Mesenchymal stem cell (in vitro differentiated cells and primary cell): ENCODE data around the gene SPINK14.

Source experiments
- DNase-seq: peaks from one replicate; pipeline ENCODE4 v3.0.0-alpha.2; 2013
- H2AFZ ChIP-seq: one replicate; pipeline ENCODE4 v1.6.1; 2013; ENCODE audit warnings: low read depth, mild to moderate bottlenecking, control low read depth, inconsistent platforms, low read length, moderate library complexity
- H2AK5ac ChIP-seq: 2 replicates; pipeline ENCODE4 v1.6.1; 2013; ENCODE audit warnings: low read length, moderate library complexity, mild to moderate bottlenecking, inconsistent platforms; ENCODE audit not compliant: severe bottlenecking
- H2BK120ac ChIP-seq: one replicate; pipeline ENCODE4 v1.6.1; 2013; ENCODE audit warnings: low read depth, mild to moderate bottlenecking, inconsistent platforms, low read length, moderate library complexity
- H2BK12ac ChIP-seq, 2 experiments: one replicate each; pipeline ENCODE4 v1.6.1; 2013; ENCODE audit warnings: inconsistent platforms in 2 of 2, low read length in 2 of 2, mild to moderate bottlenecking in 2 of 2, moderate library complexity in 2 of 2, control low read depth in 1 of 2
- H2BK15ac ChIP-seq: one replicate; pipeline ENCODE4 v1.6.1; 2013; ENCODE audit warnings: mild to moderate bottlenecking, low read depth, inconsistent platforms; ENCODE audit not compliant: poor library complexity, severe bottlenecking
- H2BK5ac ChIP-seq: 2 replicates; pipeline ENCODE4 v1.6.1; 2013; ENCODE audit warnings: low read depth, mild to moderate bottlenecking, low read length, control low read depth, inconsistent platforms; ENCODE audit not compliant: poor library complexity, severe bottlenecking
- H3K14ac ChIP-seq, 2 experiments: one replicate each; pipeline ENCODE4 v1.6.1; 2013; ENCODE audit warnings: inconsistent platforms in 2 of 2, low read length in 2 of 2, control low read depth in 1 of 2, mild to moderate bottlenecking in 1 of 2, moderate library complexity in 1 of 2
- H3K18ac ChIP-seq, 2 experiments: one replicate each; pipeline ENCODE4 v1.6.1; 2013; ENCODE audit warnings: inconsistent platforms in 2 of 2, low read length in 2 of 2, control low read depth in 1 of 2, low read depth in 1 of 2, mild to moderate bottlenecking in 1 of 2
- H3K23ac ChIP-seq, 2 experiments: one replicate each; pipeline ENCODE4 v1.6.1; 2013; ENCODE audit warnings: inconsistent platforms in 2 of 2, low read length in 2 of 2, mild to moderate bottlenecking in 2 of 2, moderate library complexity in 2 of 2, control low read depth in 1 of 2
- H3K27ac ChIP-seq: 2 replicates; pipeline ENCODE4 v1.5.1; 2013; ENCODE audit warnings: mild to moderate bottlenecking, moderate library complexity, low read length, control low read depth, inconsistent platforms; ENCODE audit not compliant: poor library complexity, severe bottlenecking
- H3K27me3 ChIP-seq, 2 experiments: 2 replicates each; pipeline versions ENCODE4 v1.6.1 to v1.7.0; 2013; ENCODE audit warnings: low read length in 2 of 2, mild to moderate bottlenecking in 2 of 2, moderate library complexity in 2 of 2, control low read depth in 1 of 2, inconsistent platforms in 1 of 2; ENCODE audit not compliant: control insufficient read depth in 1 of 2, insufficient read depth in 1 of 2
- H3K36me3 ChIP-seq, 2 experiments: 2 replicates each; pipeline versions ENCODE4 v1.6.1 to v1.7.0; 2013; ENCODE audit warnings: low read length in 2 of 2, control low read depth in 1 of 2, inconsistent platforms in 1 of 2, low read depth in 1 of 2, mild to moderate bottlenecking in 1 of 2; ENCODE audit not compliant: insufficient read depth in 2 of 2, control insufficient read depth in 1 of 2
- H3K4ac ChIP-seq, 2 experiments: one replicate each; pipeline ENCODE4 v1.6.1; 2013; ENCODE audit warnings: inconsistent platforms in 2 of 2, low read length in 2 of 2, mild to moderate bottlenecking in 2 of 2, moderate library complexity in 2 of 2, control low read depth in 1 of 2, low read depth in 1 of 2
- H3K4me1 ChIP-seq: 2 replicates; pipeline ENCODE4 v1.6.1; 2013; ENCODE audit warnings: low read depth, low read length, control low read depth; ENCODE audit not compliant: control insufficient read depth, insufficient read depth
- H3K4me2 ChIP-seq: 2 replicates; pipeline ENCODE4 v1.6.1; 2013; ENCODE audit warnings: low read length, mild to moderate bottlenecking, inconsistent platforms; ENCODE audit not compliant: poor library complexity, severe bottlenecking
- H3K4me3 ChIP-seq, 2 experiments: 2 replicates each; pipeline versions ENCODE4 v1.5.1 to v1.7.0; 2013; ENCODE audit warnings: low read length in 2 of 2, mild to moderate bottlenecking in 2 of 2, control low read depth in 1 of 2, low read depth in 1 of 2; ENCODE audit not compliant: insufficient read depth in 1 of 2
- H3K79me1 ChIP-seq: replicated peaks from 2 replicates; pipeline ENCODE4 v1.6.1; 2013; ENCODE audit warnings: mild to moderate bottlenecking, control low read depth, low read length, inconsistent platforms; ENCODE audit not compliant: poor library complexity, severe bottlenecking
- H3K9ac ChIP-seq: 2 replicates; pipeline ENCODE4 v1.7.0; 2013; ENCODE audit warnings: mild to moderate bottlenecking, low read length, moderate library complexity
- H3K9me3 ChIP-seq: 2 replicates; pipeline ENCODE4 v1.7.0; 2013; ENCODE audit warnings: mild to moderate bottlenecking, low read length; ENCODE audit not compliant: control insufficient read depth
- H4K8ac ChIP-seq: one replicate; pipeline ENCODE4 v1.6.1; 2013; ENCODE audit warnings: inconsistent platforms, mild to moderate bottlenecking, low read length, moderate library complexity
- H4K91ac ChIP-seq: one replicate; pipeline ENCODE4 v1.6.1; 2013; ENCODE audit warnings: mild to moderate bottlenecking, low read length, inconsistent platforms
- WGBS: methylation state at CpG from one replicate; pipeline ENCODE4 v1.1.7; 2013; ENCODE audit warnings: mixed read lengths; 5-methylcytosine and 5-hydroxymethylcytosine counted together

SPINK14 gene

GRCh38 chr5:148147415-148147814, 20.9 kb upstream of the SPINK14 start:
- Histone ChIP-seq H4K8ac (no peak overlapping the region), H2BK15ac (no peak overlapping the region), H3K4me2 (no peak overlapping the region), H3K23ac (no peak overlapping the region), H2BK12ac (no peak overlapping the region), H4K91ac (no peak overlapping the region), H3K18ac (no peak overlapping the region), H3K79me1 (no peaks in the 10 kb centered on the region), H3K36me3 (no peaks in the 10 kb centered on the region), H3K27ac (no peak overlapping the region), H3K4me3 (no peak overlapping the region), H3K9ac (no peak overlapping the region), H3K4ac (no peak overlapping the region), H2BK120ac (no peak overlapping the region), H3K14ac (no peak overlapping the region), H3K4me1 (no peaks in the 10 kb centered on the region), H3K9me3 (no peaks in the 10 kb centered on the region), H2BK5ac (no peak overlapping the region), H3K27me3 (no peaks in the 10 kb centered on the region), H2AFZ (no peak overlapping the region), H2AK5ac (no peak overlapping the region)
- DNase-seq = no peak
- WGBS = 89% methylated on average over 2 of the region's 4 CpGs

DNA sequence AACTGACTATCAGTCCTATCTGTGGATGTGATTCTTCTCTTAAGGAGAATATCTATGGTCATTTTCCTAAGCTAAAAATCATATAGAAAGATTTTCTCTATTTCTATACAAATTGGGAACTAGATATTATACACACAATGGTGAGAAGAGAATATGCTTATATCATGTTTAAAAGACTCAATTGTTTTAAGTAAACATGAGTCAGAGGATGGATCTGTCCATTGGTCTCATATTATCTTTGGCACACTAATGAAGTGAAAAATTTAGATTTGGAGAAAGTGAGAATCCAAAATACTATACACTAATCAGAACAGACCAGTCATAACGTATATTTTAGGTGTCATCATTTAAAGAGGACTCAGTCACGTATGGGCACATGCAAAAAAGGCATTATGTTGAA, 16.5 kb upstream of the SPINK14 start:
- Histone ChIP-seq H3K9me3 (peaks cover 7% of the 10 kb centered on the region), H3K18ac (no peak overlapping the region), H3K14ac (no peak overlapping the region), H4K91ac (no peak overlapping the region), H3K27me3 (no peaks in the 10 kb centered on the region), H3K4me1 (no peaks in the 10 kb centered on the region), H3K9ac (no peak overlapping the region), H3K23ac (no peak overlapping the region), H2BK12ac (no peak overlapping the region), H2AK5ac (no peak overlapping the region), H2BK120ac (no peak overlapping the region), H4K8ac (no peak overlapping the region), H2BK5ac (no peak overlapping the region), H2BK15ac (no peak overlapping the region), H3K4me2 (no peak overlapping the region), H2AFZ (no peak overlapping the region), H3K4me3 (no peak overlapping the region), H3K36me3 (no peaks in the 10 kb centered on the region), H3K27ac (no peak overlapping the region), H3K79me1 (no peaks in the 10 kb centered on the region), H3K4ac (no peak overlapping the region)
- 76% methylated on average over 2 of the region's 2 CpGs for WGBS
- DNase-seq = no peak

DNA sequence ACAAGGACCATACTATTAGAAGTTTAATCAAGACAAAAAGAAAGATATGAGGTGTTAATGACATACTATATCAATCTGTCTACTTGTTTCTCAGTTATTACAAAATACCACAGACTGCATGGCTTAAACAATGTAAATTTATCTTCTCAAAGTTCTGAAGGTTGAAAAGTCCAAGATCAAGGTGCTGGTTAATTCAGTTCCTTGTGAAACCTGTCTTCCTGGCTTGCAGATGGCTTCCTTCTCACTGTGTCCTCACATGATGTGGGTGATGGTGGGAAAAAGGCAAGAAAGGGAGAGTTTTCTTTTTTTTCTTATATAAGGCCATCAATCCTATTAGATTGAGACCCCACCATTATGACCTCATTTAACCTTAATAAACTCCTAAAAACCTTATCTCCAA, 15.6 kb upstream of the SPINK14 start:
- no peak overlapping the region for H3K18ac ChIP-seq
- H2BK120ac ChIP-seq = no peak overlapping the region
- no peak overlapping the region for H2BK5ac ChIP-seq
- no peak overlapping the region for H4K8ac ChIP-seq
- H3K4ac ChIP-seq = no peak overlapping the region
- H3K9me3 ChIP-seq = peaks cover 7% of the 10 kb centered on the region
- H2AFZ ChIP-seq = no peak overlapping the region
- no peak overlapping the region for H3K27ac ChIP-seq
- no peak overlapping the region for H3K23ac ChIP-seq
- no peaks in the 10 kb centered on the region for H3K79me1 ChIP-seq
- no peak overlapping the region for H3K4me3 ChIP-seq
- H3K36me3 ChIP-seq = no peaks in the 10 kb centered on the region
- DNase-seq = no peak
- H2AK5ac ChIP-seq = no peak overlapping the region
- H3K27me3 ChIP-seq = no peaks in the 10 kb centered on the region
- H2BK15ac ChIP-seq = no peak overlapping the region
- no peak overlapping the region for H2BK12ac ChIP-seq
- no peak overlapping the region for H4K91ac ChIP-seq
- H3K14ac ChIP-seq = no peak overlapping the region
- H3K9ac ChIP-seq = no peak overlapping the region
- no peak overlapping the region for H3K4me2 ChIP-seq
- no peaks in the 10 kb centered on the region for H3K4me1 ChIP-seq

- Histone ChIP-seq H3K9ac (no peak overlapping the region), H3K9me3 (peaks cover 7% of the 10 kb centered on the region), H3K4me1 (no peaks in the 10 kb centered on the region), H4K91ac (no peak overlapping the region), H2AK5ac (no peak overlapping the region), H2AFZ (no peak overlapping the region), H3K4me3 (no peak overlapping the region), H2BK120ac (no peak overlapping the region), H3K36me3 (no peaks in the 10 kb centered on the region), H3K4ac (no peak overlapping the region), H3K27ac (no peak overlapping the region), H2BK15ac (no peak overlapping the region), H3K4me2 (no peak overlapping the region), H2BK12ac (no peak overlapping the region), H2BK5ac (no peak overlapping the region), H4K8ac (no peak overlapping the region), H3K23ac (no peak overlapping the region), H3K14ac (no peak overlapping the region), H3K27me3 (no peaks in the 10 kb centered on the region), H3K18ac (no peak overlapping the region), H3K79me1 (no peaks in the 10 kb centered on the region)
- WGBS = 97% methylated on average over 1 of the region's 1 CpG
- DNase-seq = no peak
Observed at GRCh38 chr5:148156609-148157008, 11.7 kb upstream of the SPINK14 start.
